HG03520 (cell line): ENCODE results near the gene CACNA2D2.

ENCODE experiments used
- ATAC-seq: cut with Tn5 transposase; IDR thresholded peaks from one replicate; pipeline ENCODE4 v1.9.1; 2021; ENCODE audit warnings: mild to moderate bottlenecking, moderate library complexity; ENCODE audit not compliant: unreplicated experiment

The CACNA2D2 gene

DNA sequence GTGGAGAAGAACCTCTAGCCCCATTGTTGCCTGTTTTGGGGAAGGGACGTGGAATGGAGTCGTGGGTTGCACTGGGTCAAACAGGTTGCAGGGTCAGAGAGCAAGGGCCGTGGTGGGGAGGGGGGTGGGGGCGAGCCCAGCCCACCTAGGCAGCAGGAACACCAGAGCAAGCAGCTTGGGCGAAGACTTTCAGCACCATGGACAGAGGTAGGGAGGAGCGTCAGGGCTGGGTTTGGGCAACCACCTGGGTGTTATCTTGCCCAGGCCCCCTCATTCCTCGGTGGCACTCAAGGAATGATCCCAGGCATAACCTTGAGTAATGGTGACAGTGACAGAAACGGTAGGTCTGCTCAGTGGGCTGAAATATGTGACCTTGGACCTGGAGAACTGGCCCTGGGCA lies 98.2 kb downstream of the CACNA2D2 start:
- no peak for ATAC-seq

- no peak for ATAC-seq
Observed at GRCh38 chr3:50401978-50402595, 101.3 kb downstream of the CACNA2D2 start.

- ATAC-seq: no peak
Observed at GRCh38 chr3:50396502-50396901, 106.9 kb downstream of the CACNA2D2 start.

- ATAC-seq: no peak
Observed at GRCh38 chr3:50395070-50395860, 108.2 kb downstream of the CACNA2D2 start.

GRCh38 chr3:50393061-50393460 lies 110.4 kb downstream of the CACNA2D2 start:
- no peak for ATAC-seq

DNA sequence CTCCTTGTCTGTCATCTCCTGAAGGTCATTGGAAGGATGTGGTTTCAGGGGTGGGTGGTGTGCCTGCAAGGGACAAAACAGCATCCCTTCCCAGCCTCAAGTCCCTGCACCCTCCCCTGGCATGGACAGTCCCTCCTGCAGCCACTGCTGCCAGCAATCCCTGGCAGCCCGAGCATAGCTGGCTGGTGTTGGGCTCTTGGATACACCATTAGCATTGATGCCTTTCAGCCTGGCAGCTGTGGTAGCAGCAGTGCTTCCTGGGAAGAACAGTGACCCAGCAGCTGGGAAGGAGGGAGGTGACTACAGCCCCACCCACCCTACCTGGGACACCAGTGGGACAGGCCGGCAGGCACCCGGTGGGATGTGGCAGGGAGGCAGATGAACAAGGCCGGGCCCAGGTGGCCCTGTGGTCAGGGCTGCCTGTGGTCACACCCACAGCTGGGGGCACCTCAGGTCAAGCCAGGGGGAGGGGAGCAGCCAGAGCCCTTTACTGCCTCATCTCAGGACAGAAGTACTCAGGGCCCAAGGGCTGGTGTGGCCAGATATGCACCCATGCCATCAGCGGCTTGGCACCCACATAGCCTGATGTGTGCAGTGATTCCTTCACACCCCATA lies 111.2 kb downstream of the CACNA2D2 start:
- no peak for ATAC-seq

GRCh38 chr3:50390508-50391224 lies 112.8 kb downstream of the CACNA2D2 start:
- no peak for ATAC-seq

- no peak for ATAC-seq
Observed at GRCh38 chr3:50389414-50389767, 114.0 kb downstream of the CACNA2D2 start.

DNA sequence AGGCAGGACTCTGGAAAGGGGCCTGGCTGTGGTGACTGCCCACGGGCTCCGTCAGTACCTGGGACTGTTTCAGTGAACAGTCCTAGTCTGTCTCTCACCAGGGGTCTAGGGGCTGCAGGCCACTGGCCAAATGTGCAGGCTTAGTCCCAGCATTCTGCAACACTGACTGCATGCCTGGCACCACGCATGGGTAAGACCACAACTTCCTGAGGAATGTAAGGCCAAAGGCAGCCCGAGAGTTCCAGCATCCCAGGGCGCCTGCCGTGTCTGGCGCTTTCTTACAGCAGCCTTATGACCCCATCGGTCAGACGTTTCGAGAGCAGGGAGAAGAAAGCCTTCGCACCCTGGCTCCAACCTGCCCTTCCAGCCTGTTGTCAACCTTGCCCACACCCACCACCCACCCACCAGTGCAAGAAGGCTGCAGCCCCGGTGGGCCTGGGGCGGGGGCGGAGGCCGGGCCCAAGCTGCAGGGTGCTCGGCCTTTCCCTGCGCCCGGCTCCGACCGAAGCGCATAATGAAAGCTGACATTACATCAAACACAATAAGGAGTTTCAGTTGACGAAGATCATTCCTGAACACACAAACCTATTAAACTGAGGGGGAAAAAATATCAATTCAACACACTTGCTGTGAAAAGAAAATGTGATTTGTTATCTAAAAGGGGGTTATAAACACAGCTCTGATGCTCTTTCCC lies 114.6 kb downstream of the CACNA2D2 start:
- no peak for ATAC-seq

GRCh38 chr3:50388016-50388719 lies 115.3 kb downstream of the CACNA2D2 start:
- ATAC-seq: no peak

DNA sequence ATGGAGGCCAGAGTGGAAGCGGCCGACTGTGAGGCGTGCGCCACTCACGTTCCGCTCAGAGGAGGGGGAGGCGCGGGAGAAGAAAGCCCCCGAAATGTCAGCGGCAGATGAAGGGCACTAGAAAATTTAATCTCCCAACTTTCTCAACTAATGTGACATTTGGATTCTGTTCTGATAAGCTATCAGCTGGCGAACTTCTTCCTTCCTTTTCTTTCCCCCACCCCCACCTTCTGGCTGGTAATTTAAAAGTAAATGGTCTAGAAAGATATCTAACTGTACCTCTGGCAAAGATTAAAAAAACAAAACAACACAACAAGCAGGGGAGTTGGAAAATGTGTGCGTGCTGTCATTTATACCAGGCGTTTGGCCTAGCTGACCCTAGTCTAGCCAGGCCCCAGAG lies 117.7 kb downstream of the CACNA2D2 start:
- ATAC-seq: no peak

- ATAC-seq: no peak
Observed at GRCh38 chr3:50383750-50384149, 119.7 kb downstream of the CACNA2D2 start.

DNA sequence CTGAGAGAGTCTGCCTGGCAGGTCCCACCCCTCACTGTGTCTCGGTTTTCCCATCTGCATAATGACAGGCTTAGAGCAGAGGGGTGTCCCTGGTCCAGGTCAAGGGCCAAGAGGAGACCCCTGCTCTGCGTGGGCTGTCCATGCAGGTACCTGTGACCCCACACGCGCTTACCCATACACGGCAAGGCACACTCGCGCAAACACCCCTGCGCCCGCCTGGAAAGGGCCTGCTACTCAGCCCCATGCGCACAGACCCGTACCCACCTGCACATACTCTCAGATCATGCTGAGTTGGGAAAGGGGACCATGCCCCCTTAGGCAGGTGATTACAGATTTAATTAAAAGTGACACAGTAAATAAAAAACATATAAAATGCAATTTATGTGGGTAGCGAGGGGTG lies 120.7 kb downstream of the CACNA2D2 start:
- no peak for ATAC-seq

- ATAC-seq: no peak
Observed at GRCh38 chr3:50381383-50381782, 122.1 kb downstream of the CACNA2D2 start.

- ATAC-seq: no peak
Observed at GRCh38 chr3:50380405-50381085, 122.9 kb downstream of the CACNA2D2 start.

- no peak for ATAC-seq
Observed at GRCh38 chr3:50378757-50379156, 124.7 kb downstream of the CACNA2D2 start.

DNA sequence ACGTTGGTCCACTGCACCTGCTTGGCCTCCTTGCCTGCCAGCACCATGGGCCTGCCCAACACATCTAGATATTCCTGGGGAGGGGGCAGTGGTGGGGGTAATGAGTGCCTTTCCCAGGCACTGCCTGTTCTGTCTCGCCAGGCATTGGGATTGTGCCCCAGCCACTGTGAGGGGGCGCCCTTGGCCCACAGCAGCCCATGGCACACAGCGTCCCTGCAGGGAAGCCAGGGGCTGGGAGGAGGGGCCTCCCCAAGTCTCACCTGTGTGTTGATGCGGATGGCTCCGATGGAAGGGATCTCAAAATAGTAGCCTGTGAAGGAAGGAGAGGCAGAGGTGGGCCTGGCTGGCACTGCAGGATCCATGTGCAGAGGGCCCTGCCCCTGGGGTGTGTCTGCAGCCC lies 125.4 kb downstream of the CACNA2D2 start:
- ATAC-seq: no peak

- ATAC-seq: no peak
Observed at GRCh38 chr3:50375258-50375931, 128.0 kb downstream of the CACNA2D2 start.
